Stimulated activated CD8-positive, alpha-beta memory T cell treated with anti-CD3 and anti-CD28 coated beads, Interleukin-4, amount 100 ng/mL, for 4 hours (primary cell): ENCODE data around the gene TAS2R50.

ENCODE experiments used
- DNase-seq, 2 donors: peaks; one replicate each; pipeline ENCODE4 v3.0.0-alpha.2; 2020; ENCODE audit warnings: low read depth in 2 of 2, low spot score in 1 of 2

Gene TAS2R50

DNA sequence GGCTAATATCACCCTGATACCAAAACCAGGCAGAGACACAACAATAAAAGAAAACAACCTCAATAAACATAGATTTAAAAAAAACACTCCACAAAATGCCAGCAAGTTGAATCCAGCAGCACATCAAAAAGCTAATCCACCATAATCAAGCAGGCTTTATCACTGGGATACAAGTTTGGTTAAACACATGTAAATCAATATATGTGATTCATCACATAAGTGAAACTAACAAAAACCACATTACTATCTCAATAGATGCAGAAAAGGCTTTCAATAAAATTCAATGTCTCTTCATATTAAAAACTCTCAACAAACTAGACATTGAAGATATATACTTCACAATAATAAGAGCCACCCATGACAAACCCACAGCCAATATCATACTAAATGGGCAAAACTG is 30.6 kb downstream of the TAS2R50 start:
- DNase-seq, result no peak

DNA sequence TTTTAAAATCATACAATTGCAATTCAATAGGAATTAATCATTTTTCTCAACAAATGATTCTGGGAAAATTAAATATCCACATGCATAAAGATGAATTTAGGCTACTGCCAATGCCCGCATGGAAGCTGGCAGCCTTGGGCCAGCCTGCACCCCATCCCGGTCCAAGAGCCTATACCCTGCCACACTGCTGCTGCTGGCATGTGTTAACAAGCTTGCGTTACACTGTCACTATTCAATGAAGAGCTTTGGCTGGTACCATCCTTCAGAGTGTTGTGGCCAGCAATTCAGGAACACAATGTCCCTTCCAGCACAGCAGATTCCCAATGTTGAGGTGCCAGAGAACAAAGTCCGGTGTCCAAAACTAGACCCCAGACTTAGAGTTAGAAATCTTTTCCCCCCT is 34.1 kb downstream of the TAS2R50 start:
- DNase-seq, result no peak

DNA sequence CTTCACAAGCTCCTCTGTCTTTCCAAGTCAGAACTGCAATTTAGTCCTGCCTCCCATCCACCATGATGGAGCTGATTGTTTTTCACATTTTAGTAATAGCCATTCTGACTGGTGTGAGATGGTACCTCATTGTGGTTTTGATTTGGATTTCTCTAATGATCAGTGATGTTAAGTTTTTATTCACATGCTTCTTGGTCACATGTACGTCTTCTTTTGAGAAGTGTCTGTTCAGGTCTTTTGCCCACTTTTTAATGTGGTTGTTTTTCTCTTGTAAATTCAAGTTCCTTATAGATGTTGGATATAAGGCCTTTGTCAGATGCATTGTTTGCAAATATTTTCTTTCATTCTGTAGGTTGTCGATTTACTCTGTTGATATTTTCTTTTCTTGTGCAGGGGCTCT is 43.5 kb downstream of the TAS2R50 start:
- no peak for DNase-seq

DNA sequence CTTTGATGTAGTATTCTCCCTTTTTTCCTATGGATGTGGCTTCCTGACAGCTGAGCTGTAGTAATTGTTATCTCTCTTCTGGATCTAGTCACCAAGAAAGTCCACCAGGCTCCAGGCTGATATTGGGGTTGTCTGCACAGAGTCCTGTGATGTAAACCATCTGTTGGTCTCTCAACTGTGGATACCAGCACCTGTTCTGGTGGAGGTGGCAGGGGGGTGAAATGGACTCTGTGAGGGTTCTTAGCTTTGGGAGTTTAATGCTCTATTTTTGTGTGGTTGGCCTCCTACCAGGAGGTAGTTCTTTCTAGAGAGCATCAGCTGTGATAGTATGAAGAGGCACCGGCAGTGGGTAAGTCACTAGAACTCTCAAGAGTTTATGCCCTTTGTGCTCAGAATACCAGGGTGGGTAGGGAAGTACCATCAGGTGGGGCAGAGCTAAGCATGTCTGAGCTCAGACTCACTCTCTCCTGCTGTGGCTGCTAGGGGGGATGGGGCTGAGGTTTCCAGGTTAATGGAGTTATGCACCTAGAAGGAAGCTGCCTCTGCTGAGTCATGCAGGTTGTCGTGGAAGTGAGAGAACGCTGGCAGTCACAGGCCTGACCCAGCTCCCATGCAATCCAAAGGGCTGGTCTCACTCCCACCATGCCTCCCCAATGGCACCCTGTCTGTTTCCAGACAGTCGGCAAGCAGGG is 44.6 kb downstream of the TAS2R50 start:
- DNase-seq, result no peak

DNA sequence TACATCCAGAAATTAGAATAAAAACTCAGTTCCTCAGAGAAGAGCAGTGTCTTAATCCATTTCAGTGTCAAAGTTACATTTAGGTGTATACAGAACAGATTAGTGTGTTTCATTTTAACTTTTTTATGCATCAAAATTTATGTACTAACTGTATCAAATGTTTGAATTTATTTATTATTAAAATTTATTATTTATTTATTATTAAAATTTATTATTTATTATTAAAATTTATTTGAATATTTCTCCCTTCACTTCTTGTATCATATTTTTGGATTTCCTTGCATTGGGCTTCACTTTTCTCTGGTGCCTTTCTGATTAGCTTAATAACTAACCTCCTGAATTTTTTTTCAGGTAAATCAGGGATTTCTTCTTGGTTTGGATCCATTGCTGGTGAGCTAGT is 45.3 kb downstream of the TAS2R50 start:
- DNase-seq, result no peak

DNA sequence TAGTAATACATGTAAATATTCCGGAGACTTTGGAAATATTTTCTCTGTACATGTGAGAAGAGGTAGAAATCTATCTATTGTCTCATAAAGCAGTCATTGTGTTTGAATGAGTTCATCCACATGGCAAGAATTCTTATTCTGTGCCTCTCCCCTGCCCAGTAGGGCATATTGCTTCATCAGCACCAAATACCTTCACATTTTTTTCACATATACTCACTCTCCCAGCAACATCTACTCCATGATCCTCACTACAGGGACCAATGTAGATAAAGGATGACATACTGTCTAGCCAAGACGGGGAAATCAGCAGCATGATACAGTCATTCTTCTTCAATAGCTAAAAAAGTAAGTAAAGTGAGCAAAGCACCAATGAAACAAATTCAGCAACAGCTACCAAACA is 46.3 kb downstream of the TAS2R50 start:
- DNase-seq, result no peak

DNA sequence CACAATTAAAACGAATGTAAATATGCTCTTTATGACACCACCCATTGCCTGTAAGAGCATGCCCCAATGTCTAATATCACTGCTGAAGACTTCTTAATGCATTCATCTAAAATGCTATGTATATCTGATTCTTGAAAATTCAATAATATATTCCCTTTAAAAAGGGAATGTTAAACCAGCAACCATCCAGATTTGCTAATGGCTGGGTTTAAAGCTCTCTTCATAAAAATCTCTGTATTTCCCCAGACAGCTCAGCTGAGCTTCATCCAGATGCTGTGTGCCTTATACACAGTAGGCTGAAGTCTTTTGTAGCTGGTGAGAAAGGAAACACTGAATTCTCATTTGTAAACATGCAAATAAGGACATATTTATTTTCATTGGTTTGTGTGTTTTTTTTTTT is 47.5 kb downstream of the TAS2R50 start, which contains the start of gene TAS2R14:
Gene TAS2R14 (minus strand): TSS at position 101 of the 400 bp plus-strand sequence. CDS start 56 bp downstream, at position 45.
- no peak for DNase-seq

DNA sequence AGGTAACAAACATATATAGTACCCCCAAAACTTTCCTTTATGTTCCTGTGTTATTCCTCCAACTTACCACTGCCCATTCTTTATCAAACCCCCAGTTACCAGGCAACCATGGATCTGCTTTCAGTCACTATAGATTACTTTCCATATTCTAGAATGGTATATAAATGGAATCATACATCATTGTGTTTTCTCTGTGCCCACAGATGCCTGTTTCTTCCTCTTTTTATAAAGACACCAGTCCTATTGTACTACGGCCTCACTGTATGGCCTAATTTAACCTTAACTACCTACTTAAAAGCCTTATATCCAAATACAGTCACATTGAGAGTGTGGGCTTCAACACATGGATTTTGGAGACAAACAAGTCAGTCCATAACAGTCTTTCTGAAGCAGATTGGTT is 50.2 kb downstream of the TAS2R50 start:
- no peak for DNase-seq
